ENCODE measurements around the gene ZBTB18. TPM values are rescaled to one million over a fixed set of nuclear protein-coding genes. Genes with fewer than 3 reads are reported as not detected.

ZBTB18 gene
- total RNA-seq, 1 experiment from 2014 or later = 8.8 TPM

- BruUV-seq (replicated peaks) = no TSS peak
- Mint-ChIP-seq H3K9me3 (ENCODE audit: unreplicated experiment) (peaks cover under 1% of the 10 kb centered on the region), H3K27me3 (ENCODE audit: insufficient read depth, unreplicated experiment) (no peaks in the 10 kb centered on the region), H3K36me3 (ENCODE audit: insufficient read depth, unreplicated experiment) (no peaks in the 10 kb centered on the region), H3K4me3 (ENCODE audit: unreplicated experiment) (no peak overlapping the region), H3K27ac (ENCODE audit: unreplicated experiment) (no peak overlapping the region), H3K4me1 (ENCODE audit: low read depth, unreplicated experiment) (peaks cover 23% of the 10 kb centered on the region)
- ChIA-PET POLR2A (no interaction called here), CTCF (no interaction called here)
- no peak overlapping the region for H3K4me3 ChIP-seq (ENCODE audit: low read depth, low read length)
- H3K9me3 ChIP-seq = no peaks in the 10 kb centered on the region
- H3K27me3 ChIP-seq (replicated peaks; ENCODE audit: control insufficient read depth, insufficient read depth, low read length) = no peaks in the 10 kb centered on the region
- H3K4me1 ChIP-seq = peaks cover 21% of the 10 kb centered on the region
- intact Hi-C loops (cut with micrococcal nuclease; ENCODE audit: unreplicated experiment) = loop anchor here (2.0 kb wide), 1 partner anchor 39 kb away; no protein-coding TSS in a partner anchor
- TF ChIP-seq CTCF (IDR thresholded peaks at IDR 0.05; ENCODE audit: insufficient read depth in 1 of 2, low read depth in 1 of 2, low read length in 1 of 2, severe bottlenecking in 1 of 2, unreplicated experiment in 1 of 2) = no peak
- no peak for DNase-seq
- no peaks in the 10 kb centered on the region for H3K36me3 ChIP-seq (ENCODE audit: control insufficient read depth, insufficient read depth, low read length)
Observed at GRCh38 chr1:244088161-244088560, 37.1 kb downstream of the ZBTB18 start.

DNA sequence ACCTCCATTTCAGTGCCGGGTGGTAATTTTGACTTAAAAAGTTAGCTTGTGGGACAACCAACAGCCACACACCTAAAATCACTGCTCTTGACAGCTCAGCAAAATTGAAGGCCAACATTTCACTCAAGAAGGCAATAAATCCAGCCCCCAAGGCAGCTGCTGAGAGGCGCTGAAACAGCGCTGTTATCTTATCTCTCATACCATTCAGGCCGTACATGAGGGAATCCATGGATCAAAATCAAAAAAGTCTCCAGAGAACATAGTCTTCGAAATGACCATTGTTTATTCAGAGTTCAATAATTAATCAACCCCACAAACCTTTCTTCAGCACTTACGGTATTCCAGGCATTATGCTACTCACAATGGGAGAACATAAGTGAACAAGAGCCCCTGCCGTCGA lies 38.5 kb downstream of the ZBTB18 start:
- intact Hi-C loops (cut with micrococcal nuclease; ENCODE audit: unreplicated experiment) = loop anchor here (2.0 kb wide), 1 partner anchor 41 kb away; no protein-coding TSS in a partner anchor
- BruUV-seq (replicated peaks) = no TSS peak
- Mint-ChIP-seq H3K27me3 (ENCODE audit: insufficient read depth, unreplicated experiment) (no peaks in the 10 kb centered on the region), H3K4me3 (ENCODE audit: unreplicated experiment) (peak overlapping the region; percentile 15), H3K36me3 (ENCODE audit: insufficient read depth, unreplicated experiment) (no peaks in the 10 kb centered on the region), H3K9me3 (ENCODE audit: unreplicated experiment) (no peaks in the 10 kb centered on the region), H3K27ac (ENCODE audit: unreplicated experiment) (no peak overlapping the region), H3K4me1 (ENCODE audit: low read depth, unreplicated experiment) (peaks cover 21% of the 10 kb centered on the region)
- H3K36me3 ChIP-seq (ENCODE audit: control insufficient read depth, insufficient read depth, low read length) = no peaks in the 10 kb centered on the region
- peaks cover 21% of the 10 kb centered on the region for H3K4me1 ChIP-seq
- no peak for TF ChIP-seq CTCF (IDR thresholded peaks at IDR 0.05; ENCODE audit: insufficient read depth in 1 of 2, low read depth in 1 of 2, low read length in 1 of 2, severe bottlenecking in 1 of 2, unreplicated experiment in 1 of 2)
- ChIA-PET POLR2A (no interaction called here), CTCF (no interaction called here)
- DNase-seq = peak; percentile 39 to 72
- H3K4me3 ChIP-seq (ENCODE audit: low read depth, low read length) = no peak overlapping the region
- no peaks in the 10 kb centered on the region for H3K27me3 ChIP-seq (replicated peaks; ENCODE audit: control insufficient read depth, insufficient read depth, low read length)
- H3K9me3 ChIP-seq = no peaks in the 10 kb centered on the region

GRCh38 chr1:244090645-244091044 lies 39.6 kb downstream of the ZBTB18 start:
- no peaks in the 10 kb centered on the region for H3K9me3 Mint-ChIP-seq (ENCODE audit: unreplicated experiment)
- Histone ChIP-seq H3K27me3 (replicated peaks; ENCODE audit: control insufficient read depth, insufficient read depth, low read length) (no peaks in the 10 kb centered on the region), H3K36me3 (ENCODE audit: control insufficient read depth, insufficient read depth, low read length) (no peaks in the 10 kb centered on the region), H3K4me3 (ENCODE audit: low read depth, low read length) (no peak overlapping the region), H3K4me1 (peaks cover 21% of the 10 kb centered on the region), H3K9me3 (no peaks in the 10 kb centered on the region)
- no peak overlapping the region for H3K4me3 Mint-ChIP-seq (ENCODE audit: unreplicated experiment)
- peaks cover 16% of the 10 kb centered on the region for H3K4me1 Mint-ChIP-seq (ENCODE audit: low read depth, unreplicated experiment)
- no peaks in the 10 kb centered on the region for H3K27me3 Mint-ChIP-seq (ENCODE audit: insufficient read depth, unreplicated experiment)
- BruUV-seq (replicated peaks) = no TSS peak
- H3K36me3 Mint-ChIP-seq (ENCODE audit: insufficient read depth, unreplicated experiment) = no peaks in the 10 kb centered on the region
- ChIA-PET POLR2A (no interaction called here), CTCF (no interaction called here)
- TF ChIP-seq CTCF (IDR thresholded peaks at IDR 0.05; ENCODE audit: insufficient read depth in 1 of 2, low read depth in 1 of 2, low read length in 1 of 2, severe bottlenecking in 1 of 2, unreplicated experiment in 1 of 2) = no peak
- intact Hi-C loops (cut with micrococcal nuclease; ENCODE audit: unreplicated experiment) = no loop called here
- no peak for DNase-seq
- H3K27ac Mint-ChIP-seq (ENCODE audit: unreplicated experiment) = no peak overlapping the region

Measured in Caco-2 (cell line).